ENCODE results near the gene FRMD6. TPM values are rescaled to one million over a fixed set of nuclear protein-coding genes. Genes with fewer than 3 reads are reported as not detected.
"Not testable (repeated sequence)": the region's sequence is repeated elsewhere in the genome, so short reads cannot be mapped to it uniquely, and the experiment has no call there.

Gene FRMD6
- total and polyA plus RNA-seq, 5 donors, result 3.1 to 8.8 (median 8.0) TPM

GRCh38 chr14:51726166-51726899 is 74.6 kb downstream of the FRMD6 start:
- intact Hi-C loops (cut with DNase I), result no loop called here
- no peaks in the 10 kb centered on the region for H3K27me3 ChIP-seq (ENCODE audit: control insufficient read depth, insufficient read depth)
- ATAC-seq (no peak), DNase-seq (no peak)
- no peak overlapping the region for H3K27ac ChIP-seq (ENCODE audit: low read length)
- H3K4me1 ChIP-seq (ENCODE audit: control insufficient read depth, insufficient read depth, low read length), result no peaks in the 10 kb centered on the region
- no peak overlapping the region for H3K4me3 ChIP-seq (ENCODE audit: low read length)
- WGBS, result 93% methylated on average over 2 of the region's 2 CpGs
- no peaks in the 10 kb centered on the region for H3K9me3 ChIP-seq (ENCODE audit: control insufficient read depth, low read length)

- Histone ChIP-seq H3K27ac (ENCODE audit: low read length) (no peak overlapping the region), H3K27me3 (ENCODE audit: control insufficient read depth, insufficient read depth) (no peaks in the 10 kb centered on the region), H3K4me1 (ENCODE audit: control insufficient read depth, insufficient read depth, low read length) (no peaks in the 10 kb centered on the region), H3K9me3 (ENCODE audit: control insufficient read depth, low read length) (no peaks in the 10 kb centered on the region), H3K4me3 (ENCODE audit: low read length) (no peak overlapping the region)
- ATAC-seq, result no peak
- WGBS, result 89% methylated on average over 5 of the region's 5 CpGs
- intact Hi-C loops (cut with DNase I), result no loop called here
- DNase-seq, result no peak
Observed at GRCh38 chr14:51727526-51727925, 75.8 kb downstream of the FRMD6 start.

- DNase-seq (no peak), ATAC-seq (no peak)
- intact Hi-C loops (cut with DNase I), result no loop called here
- H3K4me1 ChIP-seq (ENCODE audit: control insufficient read depth, insufficient read depth, low read length), result no peaks in the 10 kb centered on the region
- H3K4me3 ChIP-seq (ENCODE audit: low read length), result no peak overlapping the region
- WGBS, result 97% methylated on average over 1 of the region's 1 CpG
- H3K27me3 ChIP-seq (ENCODE audit: control insufficient read depth, insufficient read depth), result no peaks in the 10 kb centered on the region
- H3K27ac ChIP-seq (ENCODE audit: low read length), result no peak overlapping the region
- H3K9me3 ChIP-seq (ENCODE audit: control insufficient read depth, low read length), result no peaks in the 10 kb centered on the region
Observed at GRCh38 chr14:51730098-51730497, 78.4 kb downstream of the FRMD6 start.

- no peak for ATAC-seq
- WGBS, result 89% methylated on average over 2 of the region's 2 CpGs
Observed at GRCh38 chr14:51730684-51731083, 79.0 kb downstream of the FRMD6 start.

GRCh38 chr14:51732494-51733112 is 80.9 kb downstream of the FRMD6 start:
- 82% methylated on average over 4 of the region's 4 CpGs for WGBS
- no peaks in the 10 kb centered on the region for H3K27me3 ChIP-seq (ENCODE audit: control insufficient read depth, insufficient read depth)
- no peaks in the 10 kb centered on the region for H3K4me1 ChIP-seq (ENCODE audit: control insufficient read depth, insufficient read depth, low read length)
- intact Hi-C loops (cut with DNase I), result no loop called here
- no peak for DNase-seq
- no peak for ATAC-seq
- no peak overlapping the region for H3K27ac ChIP-seq (ENCODE audit: low read length)
- H3K4me3 ChIP-seq (ENCODE audit: low read length), result no peak overlapping the region
- no peaks in the 10 kb centered on the region for H3K9me3 ChIP-seq (ENCODE audit: control insufficient read depth, low read length)

More at GRCh38 chr14:51730684-51731083, 79.0 kb downstream of the FRMD6 start:
- Histone ChIP-seq H3K27ac (ENCODE audit: low read length) (no peak overlapping the region), H3K27me3 (ENCODE audit: control insufficient read depth, insufficient read depth) (no peaks in the 10 kb centered on the region), H3K9me3 (ENCODE audit: control insufficient read depth, low read length) (no peaks in the 10 kb centered on the region), H3K4me3 (ENCODE audit: low read length) (no peak overlapping the region), H3K4me1 (ENCODE audit: control insufficient read depth, insufficient read depth, low read length) (no peaks in the 10 kb centered on the region)
- no peak for DNase-seq
- intact Hi-C loops (cut with DNase I), result no loop called here

- intact Hi-C loops (cut with DNase I), result no loop called here
- no peaks in the 10 kb centered on the region for H3K4me1 ChIP-seq (ENCODE audit: control insufficient read depth, insufficient read depth, low read length)
- 78% methylated on average over 1 of the region's 1 CpG for WGBS
- H3K9me3 ChIP-seq (ENCODE audit: control insufficient read depth, low read length), result no peaks in the 10 kb centered on the region
- H3K27me3 ChIP-seq (ENCODE audit: control insufficient read depth, insufficient read depth), result no peaks in the 10 kb centered on the region
- ATAC-seq, result no peak
- H3K4me3 ChIP-seq (ENCODE audit: low read length), result no peak overlapping the region
- no peak for DNase-seq
- H3K27ac ChIP-seq (ENCODE audit: low read length), result no peak overlapping the region
Observed at GRCh38 chr14:51733147-51733546, 81.4 kb downstream of the FRMD6 start.

GRCh38 chr14:51735851-51736250 is 84.1 kb downstream of the FRMD6 start:
- Histone ChIP-seq H3K9me3 (ENCODE audit: control insufficient read depth, low read length) (no peaks in the 10 kb centered on the region), H3K27me3 (ENCODE audit: control insufficient read depth, insufficient read depth) (no peaks in the 10 kb centered on the region), H3K27ac (ENCODE audit: low read length) (no peak overlapping the region), H3K4me3 (ENCODE audit: low read length) (no peak overlapping the region), H3K4me1 (ENCODE audit: control insufficient read depth, insufficient read depth, low read length) (no peaks in the 10 kb centered on the region)
- intact Hi-C loops (cut with DNase I), result no loop called here
- ATAC-seq (no peak), DNase-seq (no peak)
- WGBS, result 89% methylated on average over 4 of the region's 4 CpGs

GRCh38 chr14:51738754-51739153 is 87.0 kb downstream of the FRMD6 start:
- intact Hi-C loops (cut with DNase I), result no loop called here
- Histone ChIP-seq H3K4me3 (ENCODE audit: low read length) (no peak overlapping the region), H3K9me3 (ENCODE audit: control insufficient read depth, low read length) (no peaks in the 10 kb centered on the region), H3K27me3 (ENCODE audit: control insufficient read depth, insufficient read depth) (no peaks in the 10 kb centered on the region), H3K4me1 (ENCODE audit: control insufficient read depth, insufficient read depth, low read length) (no peaks in the 10 kb centered on the region), H3K27ac (ENCODE audit: low read length) (no peak overlapping the region)
- ATAC-seq (no peak), DNase-seq (no peak)
- 48% methylated on average over 8 of the region's 8 CpGs for WGBS

- Histone ChIP-seq H3K27me3 (ENCODE audit: control insufficient read depth, insufficient read depth) (no peaks in the 10 kb centered on the region), H3K4me3 (ENCODE audit: low read length) (no peak overlapping the region), H3K9me3 (ENCODE audit: control insufficient read depth, low read length) (no peaks in the 10 kb centered on the region), H3K4me1 (ENCODE audit: control insufficient read depth, insufficient read depth, low read length) (no peaks in the 10 kb centered on the region), H3K27ac (ENCODE audit: low read length) (no peak overlapping the region)
- intact Hi-C loops (cut with DNase I), result no loop called here
- ATAC-seq (no peak), DNase-seq (no peak)
- WGBS, result 74% methylated on average over 23 of the region's 23 CpGs
Observed at GRCh38 chr14:51743588-51744000, 91.9 kb downstream of the FRMD6 start.

GRCh38 chr14:51744372-51745130 is 92.8 kb downstream of the FRMD6 start:
- H3K27ac ChIP-seq (ENCODE audit: low read length), result no peak overlapping the region
- H3K4me1 ChIP-seq (ENCODE audit: control insufficient read depth, insufficient read depth, low read length), result no peaks in the 10 kb centered on the region
- H3K9me3 ChIP-seq (ENCODE audit: control insufficient read depth, low read length), result no peaks in the 10 kb centered on the region
- WGBS, result 78% methylated on average over 31 of the region's 31 CpGs
- H3K4me3 ChIP-seq (ENCODE audit: low read length), result no peak overlapping the region
- no peaks in the 10 kb centered on the region for H3K27me3 ChIP-seq (ENCODE audit: control insufficient read depth, insufficient read depth)
- ATAC-seq (no peak), DNase-seq (no peak)
- intact Hi-C loops (cut with DNase I), result no loop called here

GRCh38 chr14:51746823-51747222 is 95.1 kb downstream of the FRMD6 start:
- DNase-seq; H3K9me3 ChIP-seq (ENCODE audit: control insufficient read depth, low read length); H3K27me3 ChIP-seq (ENCODE audit: control insufficient read depth, insufficient read depth); ATAC-seq; intact Hi-C loops (cut with DNase I); H3K4me1 ChIP-seq (ENCODE audit: control insufficient read depth, insufficient read depth, low read length); H3K27ac ChIP-seq (ENCODE audit: low read length); H3K4me3 ChIP-seq (ENCODE audit: low read length): not testable (repeated sequence)
- 89% methylated on average over 25 of the region's 25 CpGs for WGBS
